DND-41 (cell line): ENCODE data around the gene HIGD1B.

Experiments
- ATAC-seq: fragments of 200-7000 bp; cut with Tn5 transposase; 3 replicates; pipeline ENCODE4 v1.9.1; 2021; ENCODE audit warnings: low read depth; ENCODE audit not compliant: insufficient read depth
- DNase-seq: peaks from one replicate; pipeline ENCODE4 v3.0.0-alpha.2; 2020
- H2AFZ ChIP-seq: 2 replicates; pipeline ENCODE4 v1.6.0; 2012; ENCODE audit warnings: low read depth, low read length
- H3K27ac ChIP-seq: 2 replicates; pipeline ENCODE4 v1.5.1; 2012; ENCODE audit warnings: low read length, inconsistent platforms
- H3K27me3 ChIP-seq: fragments of 200-600 bp; sonication (generic); 2 replicates; pipeline ENCODE4 v1.6.0; 2012; ENCODE audit warnings: low read length, mild to moderate bottlenecking, inconsistent platforms; ENCODE audit not compliant: insufficient read depth, poor library complexity
- H3K36me3 ChIP-seq: 2 replicates; pipeline ENCODE4 v1.5.1; 2012; ENCODE audit warnings: low read length, inconsistent platforms; ENCODE audit not compliant: insufficient read depth
- H3K4me1 ChIP-seq: 2 replicates; pipeline ENCODE4 v1.5.1; 2012; ENCODE audit warnings: mild to moderate bottlenecking, low read length; ENCODE audit not compliant: insufficient read depth
- H3K4me2 ChIP-seq: 2 replicates; pipeline ENCODE4 v1.6.0; 2012; ENCODE audit warnings: mild to moderate bottlenecking, moderate library complexity, low read length, inconsistent platforms; ENCODE audit not compliant: insufficient read depth
- H3K4me3 ChIP-seq, 2 experiments: fragments of 200-600 bp in 1 of 2; shearing (Covaris generic) in 1 of 2; 2 replicates each; pipeline ENCODE4 v1.5.1; 2012 to 2016; ENCODE audit warnings: inconsistent platforms in 2 of 2, low read length in 2 of 2, mild to moderate bottlenecking in 2 of 2, low read depth in 1 of 2, moderate library complexity in 1 of 2
- H3K79me2 ChIP-seq: 2 replicates; pipeline ENCODE4 v1.6.0; 2012; ENCODE audit warnings: low read length, inconsistent platforms; ENCODE audit not compliant: insufficient read depth
- H3K9ac ChIP-seq: 2 replicates; pipeline ENCODE4 v1.6.0; 2012; ENCODE audit warnings: low read depth, mild to moderate bottlenecking, inconsistent platforms, low read length, moderate library complexity
- H3K9me3 ChIP-seq: 2 replicates; pipeline ENCODE4 v1.5.1; 2012; ENCODE audit warnings: low read length, moderate library complexity, mild to moderate bottlenecking, inconsistent platforms; ENCODE audit not compliant: insufficient read depth, severe bottlenecking
- H4K20me1 ChIP-seq: 2 replicates; pipeline ENCODE4 v1.6.0; 2012; ENCODE audit warnings: low read length; ENCODE audit not compliant: insufficient read depth
- CTCF ChIP-seq: IDR thresholded peaks from 2 replicates; pipeline ENCODE4 v1.5.1; 2012; ENCODE audit warnings: borderline replicate concordance, low read length, moderate library complexity, mild to moderate bottlenecking; ENCODE audit not compliant: poor library complexity, severe bottlenecking; ENCODE audit errors: extremely low read depth
- EZH2 ChIP-seq: IDR thresholded peaks from 3 replicates; pipeline ENCODE4 v1.6.1; 2012; ENCODE audit warnings: borderline replicate concordance, low read depth, mild to moderate bottlenecking, moderate library complexity, low read length, inconsistent platforms; ENCODE audit not compliant: severe bottlenecking

Gene HIGD1B

GRCh38 chr17:44875761-44876160, 28.1 kb downstream of the HIGD1B start:
- Histone ChIP-seq H4K20me1 (peaks cover 8% of the 10 kb centered on the region; the same call in 1 of the 2 replicates), H3K36me3 (peaks cover 90% of the 10 kb centered on the region)

GRCh38 chr17:44877121-44877520, 29.4 kb downstream of the HIGD1B start:
- Histone ChIP-seq H3K27ac (no peak overlapping the region), H3K4me3 (no peak overlapping the region), H3K9me3 (no peaks in the 10 kb centered on the region), H3K79me2 (no peaks in the 10 kb centered on the region), H2AFZ (no peak overlapping the region), H3K4me2 (no peak overlapping the region), H3K4me1 (no peaks in the 10 kb centered on the region), H3K9ac (no peak overlapping the region), H4K20me1 (peaks cover 8% of the 10 kb centered on the region; the same call in 1 of the 2 replicates), H3K36me3 (peaks cover 91% of the 10 kb centered on the region), H3K27me3 (no peaks in the 10 kb centered on the region)
- TF ChIP-seq EZH2 = no peak
- TF ChIP-seq CTCF = no peak
- no peak for ATAC-seq
- no peak for DNase-seq

More at GRCh38 chr17:44875761-44876160, 28.1 kb downstream of the HIGD1B start:
- TF ChIP-seq CTCF = no peak
- no peak for TF ChIP-seq EZH2
- H3K27me3 ChIP-seq = no peaks in the 10 kb centered on the region
- no peaks in the 10 kb centered on the region for H3K9me3 ChIP-seq
- no peaks in the 10 kb centered on the region for H3K79me2 ChIP-seq
- no peak overlapping the region for H3K9ac ChIP-seq
- H3K4me3 ChIP-seq = no peak overlapping the region
- no peak overlapping the region for H3K4me2 ChIP-seq
- ATAC-seq (no peak), DNase-seq (no peak)
- no peak overlapping the region for H3K27ac ChIP-seq
- H3K4me1 ChIP-seq = no peaks in the 10 kb centered on the region
- H2AFZ ChIP-seq = no peak overlapping the region

DNA sequence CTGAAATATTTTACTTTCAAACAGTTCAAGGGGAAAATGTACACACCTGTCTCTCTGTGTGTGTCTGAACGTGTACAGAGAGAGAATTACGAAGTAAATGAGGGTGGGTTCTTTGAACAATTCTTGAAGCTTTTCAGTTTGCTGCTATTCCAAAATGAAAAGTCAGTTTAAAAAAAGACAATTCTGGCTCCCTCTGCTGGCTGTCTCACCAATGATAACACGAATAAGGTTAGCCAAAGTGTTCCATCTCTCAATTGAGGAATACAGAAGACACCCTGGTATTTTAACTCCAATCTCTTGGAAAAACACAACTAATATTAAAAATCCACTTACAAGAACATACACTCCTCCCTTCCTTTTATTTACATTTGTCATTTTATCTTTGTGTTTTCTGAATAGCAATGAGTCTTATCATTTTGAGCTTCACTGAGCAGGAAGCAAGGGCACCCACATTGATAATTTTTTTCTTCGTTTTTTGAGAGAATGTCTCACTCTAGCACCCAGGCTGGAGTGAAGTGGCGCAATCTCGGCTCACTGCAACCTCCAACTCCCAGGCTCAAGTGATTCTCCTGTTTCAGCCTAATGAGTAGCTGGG, 31.0 kb downstream of the HIGD1B start:
- Histone ChIP-seq H3K27me3 (no peaks in the 10 kb centered on the region), H2AFZ (no peak overlapping the region), H3K4me1 (no peaks in the 10 kb centered on the region), H3K4me2 (no peak overlapping the region), H3K9ac (no peak overlapping the region), H3K27ac (no peak overlapping the region), H3K9me3 (no peaks in the 10 kb centered on the region), H4K20me1 (0 out of 2 replicates have a peak, but pooled peaks cover 6% of the 10 kb centered on the region), H3K36me3 (peaks cover 93% of the 10 kb centered on the region), H3K79me2 (no peaks in the 10 kb centered on the region), H3K4me3 (no peak overlapping the region)
- ATAC-seq = peak; percentile 50; the same call in 1 of the 3 replicates
- DNase-seq = peak; percentile 39
- TF ChIP-seq CTCF (peak; percentile 73), EZH2 (no peak)
